Activated naive CD4-positive, alpha-beta T cell treated with anti-CD3 and anti-CD28 coated beads, Interleukin-2, amount 50 U/mL, for 72 hours (primary cell): Measurements from ENCODE around the gene PBRM1. TPM values are rescaled to one million over a fixed set of nuclear protein-coding genes. Genes with fewer than 3 reads are reported as not detected.

ENCODE experiments used
- ATAC-seq, 2 donors: fragments of 150-1000 bp; cut with Tn5 transposase; 2 replicates each; pipeline ENCODE4 v1.10.0; 2021; ENCODE audit warnings: mild to moderate bottlenecking in 2 of 2, moderate library complexity in 2 of 2
- DNase-seq, 2 donors: peaks; one replicate each; pipeline ENCODE4 v3.0.0; 2021 to 2022; ENCODE audit warnings: low spot score in 2 of 2
- H3K27ac Mint-ChIP-seq, 2 donors: one replicate each; pipeline ENCODE4 v1.8.0; 2022; ENCODE audit warnings: mild to moderate bottlenecking in 2 of 2, mixed read lengths in 2 of 2
- H3K36me3 Mint-ChIP-seq, 2 donors: one replicate each; pipeline ENCODE4 v1.8.0; 2022; ENCODE audit warnings: mixed read lengths in 2 of 2
- H3K9me3 Mint-ChIP-seq, 2 donors: one replicate each; pipeline ENCODE4 v1.8.0; 2022; ENCODE audit warnings: mixed read lengths in 2 of 2
- total RNA-seq, 2 donors: library from RNA; stranded (reverse); gene quantifications; one replicate each; pipeline ENCODE4 v1.2.3, GENCODE V29; 2022

Gene PBRM1
- total RNA-seq, 2 donors from 2014 or later = 69.5 to 70.1 TPM

DNA sequence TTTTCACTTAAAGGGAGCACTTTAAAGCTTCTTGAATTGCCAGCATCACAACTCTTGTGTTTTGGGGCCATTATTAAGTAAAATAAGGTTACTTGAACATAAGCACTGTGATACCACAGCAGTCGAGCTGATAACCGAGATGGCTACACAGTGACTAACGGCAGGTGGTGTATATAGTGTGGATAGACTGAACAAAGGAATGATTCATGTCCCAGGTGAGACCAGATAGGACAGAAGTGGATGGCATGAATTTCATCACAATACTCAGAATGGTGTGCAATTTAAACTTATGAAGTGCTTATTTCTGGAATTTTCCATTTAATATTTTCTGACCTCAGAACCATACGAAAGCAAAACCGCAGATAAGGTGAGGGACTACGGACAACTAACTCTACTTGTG lies 40.2 kb downstream of the PBRM1 start:
- peaks cover 13 to 22% of the 10 kb centered on the region in 2 donors for H3K36me3 Mint-ChIP-seq
- H3K27ac Mint-ChIP-seq = no peak overlapping the region
- ATAC-seq = no peak
- DNase-seq = no peak
- no peaks in the 10 kb centered on the region for H3K9me3 Mint-ChIP-seq

DNA sequence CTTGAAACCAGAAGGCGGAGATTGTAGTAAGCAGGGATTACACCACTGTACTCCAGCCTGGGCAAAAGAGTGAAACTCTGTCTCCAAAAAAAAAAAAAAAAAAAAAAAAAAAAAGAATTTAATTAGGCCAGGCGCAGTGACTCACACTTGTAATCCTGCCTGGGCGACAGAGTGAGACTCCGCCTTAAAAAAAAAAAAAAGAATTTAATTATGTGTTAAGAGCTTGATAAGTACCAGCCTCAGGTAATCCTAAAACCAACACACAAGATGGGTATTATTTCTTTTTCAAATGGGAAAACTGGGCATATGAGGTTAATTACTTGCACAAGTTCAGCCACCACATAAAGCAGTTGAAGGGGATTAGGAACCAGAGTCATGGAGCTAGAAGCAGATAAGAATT lies 49.0 kb downstream of the PBRM1 start:
- H3K9me3 Mint-ChIP-seq = no peaks in the 10 kb centered on the region

DNA sequence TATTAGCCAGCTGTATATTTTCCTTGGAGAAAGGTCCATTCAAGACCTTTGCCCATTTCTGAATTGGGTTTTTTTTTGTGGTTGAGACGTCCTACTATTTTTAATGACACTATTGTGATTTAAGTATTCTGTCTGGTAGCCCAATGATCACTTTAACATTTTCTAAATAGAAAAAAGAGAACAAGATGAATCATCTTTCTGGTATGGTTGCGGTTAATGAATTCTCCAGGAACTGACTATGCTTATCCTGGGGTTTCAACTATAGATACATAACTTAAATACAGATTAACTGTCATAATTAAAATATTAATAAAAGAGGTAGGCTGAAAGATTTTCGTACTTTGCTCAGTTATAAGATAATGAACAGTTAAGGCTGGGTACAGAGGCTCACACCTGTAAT lies 51.9 kb downstream of the PBRM1 start:
- Mint-ChIP-seq H3K27ac (no peak overlapping the region), H3K36me3 (peaks cover 6 to 7% of the 10 kb centered on the region in 2 donors), H3K9me3 (no peaks in the 10 kb centered on the region)
- DNase-seq (no peak), ATAC-seq (no peak)

More for the DNA sequence above, 49.0 kb downstream of the PBRM1 start:
- DNase-seq (no peak), ATAC-seq (no peak)
- Mint-ChIP-seq H3K36me3 (peaks cover 7 to 12% of the 10 kb centered on the region in 2 donors), H3K27ac (no peak overlapping the region)

DNA sequence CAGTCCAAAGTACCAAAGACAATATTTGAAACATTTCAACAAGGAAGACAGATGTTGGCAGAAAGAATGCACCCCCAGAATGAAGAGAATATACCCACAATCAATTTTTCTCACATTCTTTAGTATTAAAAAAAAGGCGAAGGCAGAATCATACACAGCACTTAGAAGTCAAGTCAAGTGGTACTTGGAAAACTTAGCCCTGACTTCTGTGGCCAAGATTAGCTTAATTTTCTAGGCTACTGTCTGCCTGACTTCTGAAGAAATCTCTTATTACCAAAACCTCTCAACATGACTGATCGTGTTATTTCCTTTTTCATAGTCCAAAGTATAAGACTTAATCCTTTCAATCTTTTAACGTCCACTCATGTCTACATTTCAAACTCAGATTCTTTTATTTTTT lies 60.7 kb downstream of the PBRM1 start:
- H3K36me3 Mint-ChIP-seq = peaks cover 6 to 22% of the 10 kb centered on the region in 2 donors
- H3K27ac Mint-ChIP-seq = no peak overlapping the region
- ATAC-seq (no peak), DNase-seq (no peak)
- H3K9me3 Mint-ChIP-seq = no peaks in the 10 kb centered on the region

DNA sequence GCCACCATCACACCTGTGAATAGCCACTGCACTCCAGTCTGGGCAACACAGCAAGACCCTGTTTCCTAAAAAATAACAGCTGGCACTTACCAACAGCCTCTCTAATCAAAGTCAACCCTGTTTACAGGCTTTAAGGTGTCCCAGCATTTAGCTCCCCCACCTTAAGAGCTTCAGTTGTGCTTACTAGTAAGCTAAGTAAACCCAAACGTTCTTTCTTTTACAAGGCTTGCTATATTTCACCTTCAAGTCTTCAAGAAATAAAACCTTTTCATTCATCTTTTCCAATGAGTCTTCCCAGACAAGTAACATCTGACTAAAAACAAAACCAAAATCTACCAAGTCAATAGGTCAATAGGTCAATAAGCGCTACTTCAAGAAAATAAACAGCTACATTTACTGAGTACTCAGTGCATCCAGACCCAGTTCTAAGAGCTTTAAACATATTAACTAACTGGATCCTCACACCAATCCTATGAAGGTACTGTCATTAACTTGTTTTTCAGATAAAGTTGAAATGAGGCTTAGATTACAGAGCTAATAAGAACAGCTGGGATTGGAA lies 62.4 kb downstream of the PBRM1 start:
- peak in 1 of 2 donors; percentile 33 for ATAC-seq
- DNase-seq = no peak
- Mint-ChIP-seq H3K36me3 (peaks cover 6 to 29% of the 10 kb centered on the region in 2 donors), H3K27ac (no peak overlapping the region), H3K9me3 (no peaks in the 10 kb centered on the region)

DNA sequence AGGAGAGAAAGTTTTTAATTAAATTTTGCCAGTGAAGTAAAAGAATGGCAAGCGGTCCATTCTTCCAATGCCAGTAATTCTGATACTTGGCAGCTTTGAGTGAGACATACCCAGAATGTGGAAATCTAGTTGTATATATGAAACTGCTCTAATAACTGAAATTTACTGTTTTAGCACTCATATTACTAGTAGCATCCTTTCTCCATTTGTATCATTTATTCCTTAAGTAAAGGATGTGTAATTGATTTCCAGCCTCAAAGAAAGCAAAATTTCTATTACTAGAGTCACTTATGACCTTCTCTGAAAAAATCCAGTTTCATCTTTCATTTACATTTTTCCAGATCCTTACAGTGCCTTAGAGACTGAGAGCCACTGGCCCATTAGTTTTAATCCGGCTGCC lies 65.1 kb downstream of the PBRM1 start:
- Mint-ChIP-seq H3K27ac (peak overlapping the region in 1 of 2 donors; percentile 13), H3K9me3 (no peaks in the 10 kb centered on the region), H3K36me3 (peaks cover 0 to 33% of the 10 kb centered on the region in 2 donors)
- DNase-seq = no peak
- peak; percentile 37 to 76 for ATAC-seq

DNA sequence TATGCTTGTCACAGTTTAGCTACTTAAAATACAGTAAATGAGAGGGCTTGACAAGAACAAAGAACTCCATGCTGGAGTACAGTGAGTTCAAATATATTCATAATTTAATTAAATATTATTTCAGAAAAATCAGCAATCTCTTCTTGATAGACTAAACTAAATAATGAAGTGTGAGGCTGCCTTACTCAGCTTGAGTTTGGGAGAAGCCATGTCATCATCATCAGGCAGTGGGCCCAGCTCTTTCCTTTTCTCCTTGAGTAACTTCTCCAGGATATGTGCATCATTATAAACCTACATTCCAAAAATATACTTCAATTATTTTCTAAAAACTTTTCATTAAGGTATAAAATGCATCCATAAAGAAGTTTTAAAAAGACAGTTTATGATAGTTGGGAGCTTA lies 70.5 kb downstream of the PBRM1 start:
- ATAC-seq (no peak), DNase-seq (no peak)
- H3K27ac Mint-ChIP-seq = no peak overlapping the region
- no peaks in the 10 kb centered on the region for H3K9me3 Mint-ChIP-seq
- H3K36me3 Mint-ChIP-seq = peaks cover 0 to 40% of the 10 kb centered on the region in 2 donors

DNA sequence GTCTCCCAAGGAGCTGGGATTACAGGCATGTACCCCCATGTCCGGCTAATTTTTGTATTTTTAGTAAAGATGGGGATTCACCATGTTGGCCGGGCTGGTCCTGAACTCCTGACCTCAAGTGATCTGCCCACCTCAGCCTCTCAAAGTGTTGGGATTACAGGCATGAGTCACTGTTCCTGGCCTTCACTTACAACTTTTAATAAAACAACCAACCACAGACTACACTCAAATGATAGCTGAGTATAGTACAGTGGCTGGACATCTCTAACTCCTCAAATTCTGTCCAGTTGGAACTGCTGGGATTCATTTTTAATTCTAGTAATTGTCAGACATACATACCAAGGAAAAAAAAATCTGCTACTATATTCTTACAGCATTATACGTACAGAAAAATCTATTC lies 71.0 kb downstream of the PBRM1 start:
- DNase-seq (no peak), ATAC-seq (no peak)
- Mint-ChIP-seq H3K9me3 (no peaks in the 10 kb centered on the region), H3K27ac (no peak overlapping the region), H3K36me3 (peaks cover 0 to 36% of the 10 kb centered on the region in 2 donors)

DNA sequence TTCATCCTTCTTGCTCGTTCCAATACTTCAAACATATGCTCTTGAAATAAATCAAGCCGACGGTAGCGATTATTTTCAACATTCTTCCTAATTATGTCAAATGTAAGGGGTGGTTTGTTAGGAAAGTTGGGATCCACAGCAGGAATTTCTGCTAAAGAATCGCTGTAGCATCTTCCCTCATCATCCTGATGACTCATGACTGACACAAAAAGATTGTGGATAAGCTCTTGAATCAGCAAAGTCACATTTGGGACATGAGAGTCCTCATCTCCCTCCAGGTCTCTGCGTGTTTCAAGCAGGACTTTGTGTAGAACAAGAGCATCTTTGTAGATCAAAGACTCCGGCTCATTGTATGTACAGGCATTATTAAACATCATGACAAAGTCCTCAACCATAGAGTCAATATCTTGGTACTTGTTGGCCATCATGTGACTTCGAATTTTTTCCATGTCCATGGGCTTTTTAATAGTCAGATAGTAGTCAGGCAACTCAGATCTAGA lies 76.3 kb downstream of the PBRM1 start:
- no peaks in the 10 kb centered on the region for H3K9me3 Mint-ChIP-seq
- H3K27ac Mint-ChIP-seq = peak overlapping the region; percentile 70 to 89
- no peak for DNase-seq
- no peak for ATAC-seq
- H3K36me3 Mint-ChIP-seq = peaks cover 14 to 35% of the 10 kb centered on the region in 2 donors

DNA sequence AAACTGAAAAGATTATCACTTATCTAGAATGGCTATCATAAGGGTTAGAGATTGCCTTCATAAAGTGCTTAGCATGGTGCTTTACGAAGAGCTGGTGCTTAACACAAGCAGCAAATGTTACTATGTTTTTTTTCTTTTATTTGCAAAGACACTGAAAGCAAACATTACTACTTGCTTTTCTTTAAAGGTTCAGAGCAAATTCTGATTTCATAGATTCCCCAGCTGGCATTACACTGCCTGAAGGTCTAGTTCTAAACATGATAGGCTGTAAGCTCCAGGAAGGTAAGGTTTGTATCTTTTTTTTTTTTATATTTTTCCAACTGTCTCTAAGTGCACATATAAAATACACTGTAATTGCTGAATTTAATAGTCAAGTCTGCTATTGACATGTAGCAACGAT lies 77.4 kb downstream of the PBRM1 start:
- Mint-ChIP-seq H3K27ac (no peak overlapping the region), H3K36me3 (peaks cover 23 to 46% of the 10 kb centered on the region in 2 donors), H3K9me3 (no peaks in the 10 kb centered on the region)
- no peak for DNase-seq
- no peak for ATAC-seq

DNA sequence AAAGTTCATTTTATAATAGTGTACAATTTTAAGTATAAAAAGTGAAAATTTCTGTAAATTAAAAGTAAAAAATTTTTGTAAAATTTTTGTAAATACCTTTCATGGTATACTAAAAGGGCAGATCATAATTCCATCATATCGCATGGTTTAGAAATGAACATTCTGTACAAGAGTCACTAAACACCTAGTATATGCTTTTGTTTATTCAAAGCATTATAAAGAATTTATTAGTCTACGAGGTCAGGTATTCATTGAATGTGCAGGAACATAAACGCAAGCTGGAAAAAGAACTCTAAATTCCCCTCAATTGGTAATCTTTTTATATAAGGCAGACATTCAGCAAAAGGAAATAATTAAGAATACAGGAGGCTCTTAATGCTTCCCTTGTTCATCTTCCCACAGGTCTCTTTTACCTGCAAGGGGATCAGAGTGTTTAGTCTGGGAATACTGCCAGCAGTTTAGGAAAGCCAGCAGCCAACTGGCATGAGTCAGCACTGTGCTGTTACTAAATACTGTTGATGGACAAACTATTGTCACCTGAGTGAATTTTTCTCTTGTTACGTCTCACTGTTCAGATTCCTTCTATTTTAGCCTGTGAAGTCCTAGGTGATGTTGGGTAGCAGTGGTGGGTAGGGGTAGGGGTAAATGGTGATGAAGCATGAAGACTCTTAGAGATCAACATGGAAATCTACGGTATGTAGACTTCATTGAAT lies 79.2 kb downstream of the PBRM1 start:
- Mint-ChIP-seq H3K9me3 (peaks cover 6 to 8% of the 10 kb centered on the region in 2 donors), H3K27ac (no peak overlapping the region), H3K36me3 (peaks cover 39 to 60% of the 10 kb centered on the region in 2 donors)
- ATAC-seq (no peak), DNase-seq (no peak)

DNA sequence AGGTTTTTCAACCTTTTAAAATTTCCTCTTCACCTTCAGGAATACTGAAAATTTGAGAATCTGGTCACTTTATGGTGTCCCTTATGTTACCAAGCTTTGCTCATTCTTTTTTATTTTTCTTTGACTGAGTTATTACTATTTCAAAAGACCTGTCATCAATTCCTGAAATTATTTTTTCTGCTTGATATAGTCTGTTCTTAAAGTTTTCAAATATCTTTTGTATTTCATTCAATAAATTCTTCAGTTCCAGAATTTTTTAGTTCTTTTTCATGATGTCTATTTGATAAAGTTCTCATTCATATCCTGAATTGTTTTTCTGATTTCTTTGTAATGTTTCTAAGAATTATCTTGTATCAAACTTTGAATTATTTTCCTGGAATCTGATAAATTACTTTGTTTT lies 85.5 kb downstream of the PBRM1 start:
- peaks cover 48 to 72% of the 10 kb centered on the region in 2 donors for H3K36me3 Mint-ChIP-seq
- ATAC-seq = no peak
- peaks cover 6 to 12% of the 10 kb centered on the region in 2 donors for H3K9me3 Mint-ChIP-seq
- no peak for DNase-seq
- H3K27ac Mint-ChIP-seq = no peak overlapping the region

DNA sequence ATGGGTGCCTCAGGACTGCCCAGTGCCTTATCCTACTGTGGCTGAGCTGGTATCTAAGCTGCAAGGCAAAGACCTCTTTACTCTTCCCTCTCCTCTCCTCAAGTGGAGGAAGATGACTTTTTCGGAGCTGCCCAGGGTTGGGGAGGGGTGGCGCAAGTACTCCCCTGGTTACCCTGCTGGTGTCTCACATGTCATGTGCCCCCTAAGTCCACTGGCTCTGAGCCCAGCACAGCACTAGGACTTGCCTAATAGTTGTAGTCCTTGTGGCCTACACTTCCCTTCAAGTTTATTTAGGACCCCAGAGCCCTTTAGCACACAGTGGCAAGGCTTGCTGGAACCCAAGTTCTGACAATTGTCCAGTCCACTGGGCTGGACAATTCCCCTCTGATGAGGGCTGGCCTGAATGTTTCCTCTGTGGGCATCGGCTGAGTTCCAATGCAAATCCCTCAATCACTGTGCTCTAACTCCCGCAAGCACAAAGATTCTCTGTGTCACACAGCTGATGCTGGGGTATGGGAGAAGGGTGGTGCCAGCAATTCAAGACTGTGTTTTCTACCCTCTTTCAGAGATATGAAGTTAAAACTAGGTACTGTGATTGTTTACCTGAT lies 89.0 kb downstream of the PBRM1 start:
- no peak for DNase-seq
- Mint-ChIP-seq H3K36me3 (peaks cover 31 to 54% of the 10 kb centered on the region in 2 donors), H3K27ac (no peak overlapping the region), H3K9me3 (peaks cover 0 to 4% of the 10 kb centered on the region in 2 donors)
- ATAC-seq = no peak

DNA sequence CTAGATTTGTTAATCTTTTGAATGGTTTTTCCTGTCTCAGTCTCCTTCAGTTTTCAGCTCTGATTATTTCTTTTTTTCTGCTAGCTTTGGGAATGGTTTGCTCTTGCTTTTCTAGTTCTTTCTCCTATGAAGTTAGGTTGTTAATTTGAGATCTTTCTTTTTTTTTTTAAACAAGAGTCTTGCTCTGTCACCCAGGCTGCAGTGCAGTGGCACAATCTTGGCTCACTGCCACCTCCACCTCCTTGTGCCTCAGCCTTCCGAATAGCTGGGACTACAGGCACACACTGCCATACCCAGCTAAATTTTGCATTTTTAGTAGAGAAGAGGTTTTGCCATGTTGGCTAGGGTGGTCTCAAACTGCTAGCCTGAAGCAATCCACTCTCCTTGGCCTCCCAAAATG lies 92.6 kb downstream of the PBRM1 start:
- ATAC-seq = no peak
- no peak for DNase-seq
- no peaks in the 10 kb centered on the region for H3K9me3 Mint-ChIP-seq
- H3K27ac Mint-ChIP-seq = peak overlapping the region in 1 of 2 donors; percentile 12
- peaks cover 19 to 32% of the 10 kb centered on the region in 2 donors for H3K36me3 Mint-ChIP-seq

DNA sequence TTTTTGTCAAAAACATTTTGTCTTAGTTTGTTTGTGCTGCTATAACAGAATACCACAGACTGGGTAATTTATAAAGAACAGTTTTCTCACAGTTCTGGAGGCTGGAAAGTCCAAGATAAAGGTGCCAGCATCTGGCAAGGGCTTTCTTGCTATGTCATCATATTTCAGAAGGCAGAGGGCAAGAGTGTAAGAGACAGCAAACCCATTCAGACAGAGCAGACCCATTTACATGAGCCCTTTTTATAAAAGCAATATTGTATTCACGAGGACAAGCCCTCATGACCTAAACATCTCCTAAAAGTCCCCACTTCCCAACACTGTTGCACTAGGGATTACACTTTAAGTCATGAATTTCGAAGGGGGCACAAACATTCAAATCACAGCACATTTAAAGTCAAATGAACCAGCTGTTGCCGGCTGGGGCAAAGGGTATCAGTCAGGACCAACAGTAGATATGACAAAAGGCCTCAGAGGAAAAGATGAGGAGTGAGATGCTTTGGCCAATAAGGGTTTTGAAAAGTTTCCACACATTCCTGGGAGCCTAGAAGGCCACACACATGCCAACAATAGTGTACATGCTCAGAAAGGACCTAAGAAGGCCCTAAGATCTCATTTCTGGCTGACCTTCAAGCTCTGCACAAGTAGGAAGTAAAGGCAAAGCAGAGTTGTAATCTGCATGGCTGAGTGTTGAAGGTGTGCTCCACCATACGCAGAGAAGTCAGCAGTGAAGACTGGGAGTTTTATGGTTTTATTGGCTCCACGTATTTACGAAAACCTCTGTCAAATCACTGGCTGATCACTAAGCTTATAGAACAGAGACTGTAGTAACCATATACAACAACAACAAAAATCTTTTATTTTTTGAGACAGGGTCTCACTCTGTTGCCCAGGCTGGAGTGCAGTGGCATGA lies 111.4 kb downstream of the PBRM1 start:
- Mint-ChIP-seq H3K27ac (peak overlapping the region in 1 of 2 donors; percentile 23), H3K36me3 (peaks cover 24 to 39% of the 10 kb centered on the region in 2 donors), H3K9me3 (no peaks in the 10 kb centered on the region)
- DNase-seq (no peak), ATAC-seq (no peak)

DNA sequence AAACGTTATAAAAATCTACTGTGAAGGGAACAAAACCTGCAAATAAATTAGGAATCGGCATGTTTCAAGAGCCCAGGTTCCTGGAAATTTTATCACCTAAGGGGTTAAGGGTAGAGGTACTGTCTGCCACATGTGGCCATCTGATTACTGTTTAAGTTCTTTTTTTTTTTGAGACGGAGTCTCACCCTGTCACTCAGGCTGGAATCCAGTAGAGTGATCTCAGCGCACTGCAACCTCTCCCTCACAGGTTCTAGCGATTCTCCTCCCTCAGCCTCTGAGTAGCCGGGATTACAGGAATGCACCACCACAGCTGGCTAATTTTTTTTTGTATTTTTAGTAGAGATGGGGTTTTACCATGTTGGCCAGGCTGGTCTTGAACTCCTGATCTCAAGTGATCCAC lies 113.5 kb downstream of the PBRM1 start:
- Mint-ChIP-seq H3K27ac (peak overlapping the region in 1 of 2 donors; percentile 55), H3K9me3 (no peaks in the 10 kb centered on the region)
- no peak for ATAC-seq

More for the DNA sequence above, 113.5 kb downstream of the PBRM1 start:
- peaks cover 5 to 26% of the 10 kb centered on the region in 2 donors for H3K36me3 Mint-ChIP-seq
- DNase-seq = no peak
